GM19023 (cell line): ENCODE results near the gene FBLN1.

Experiments used
- ATAC-seq: cut with Tn5 transposase; IDR thresholded peaks from one replicate; pipeline ENCODE4 v1.9.1; 2021; ENCODE audit warnings: mild to moderate bottlenecking, moderate library complexity; ENCODE audit not compliant: unreplicated experiment

Gene FBLN1

GRCh38 chr22:45562537-45563361, 60.1 kb downstream of the FBLN1 start:
- ATAC-seq = no peak

- no peak for ATAC-seq
Measured at GRCh38 chr22:45563362-45564040, 60.8 kb downstream of the FBLN1 start.

- ATAC-seq = no peak
Measured at GRCh38 chr22:45564349-45565030, 61.8 kb downstream of the FBLN1 start.

- ATAC-seq = no peak
Measured at GRCh38 chr22:45565171-45565570, 62.5 kb downstream of the FBLN1 start.

GRCh38 chr22:45565973-45566372, 63.3 kb downstream of the FBLN1 start:
- no peak for ATAC-seq

- ATAC-seq = no peak
Measured at GRCh38 chr22:45568213-45568612, 65.5 kb downstream of the FBLN1 start.

- ATAC-seq = no peak
Measured at GRCh38 chr22:45571089-45571488, 68.4 kb downstream of the FBLN1 start.

GRCh38 chr22:45572444-45572843, 69.8 kb downstream of the FBLN1 start:
- no peak for ATAC-seq

GRCh38 chr22:45574069-45574703, 71.5 kb downstream of the FBLN1 start:
- no peak for ATAC-seq

- no peak for ATAC-seq
Measured at GRCh38 chr22:45575173-45575572, 72.5 kb downstream of the FBLN1 start.

- no peak for ATAC-seq
Measured at GRCh38 chr22:45575607-45576272, 73.1 kb downstream of the FBLN1 start.

- ATAC-seq = no peak
Measured at GRCh38 chr22:45576273-45576625, 73.6 kb downstream of the FBLN1 start.

GRCh38 chr22:45576730-45577464, 74.2 kb downstream of the FBLN1 start:
- ATAC-seq = no peak

GRCh38 chr22:45577746-45578523, 75.3 kb downstream of the FBLN1 start:
- ATAC-seq = no peak

- no peak for ATAC-seq
Measured at GRCh38 chr22:45578524-45579147, 76.0 kb downstream of the FBLN1 start.

GRCh38 chr22:45579306-45579705, 76.6 kb downstream of the FBLN1 start:
- ATAC-seq = no peak

- ATAC-seq = no peak
Measured at GRCh38 chr22:45579806-45580725, 77.4 kb downstream of the FBLN1 start.
